Measurements from ENCODE around the gene MSI2.

MSI2 gene

DNA sequence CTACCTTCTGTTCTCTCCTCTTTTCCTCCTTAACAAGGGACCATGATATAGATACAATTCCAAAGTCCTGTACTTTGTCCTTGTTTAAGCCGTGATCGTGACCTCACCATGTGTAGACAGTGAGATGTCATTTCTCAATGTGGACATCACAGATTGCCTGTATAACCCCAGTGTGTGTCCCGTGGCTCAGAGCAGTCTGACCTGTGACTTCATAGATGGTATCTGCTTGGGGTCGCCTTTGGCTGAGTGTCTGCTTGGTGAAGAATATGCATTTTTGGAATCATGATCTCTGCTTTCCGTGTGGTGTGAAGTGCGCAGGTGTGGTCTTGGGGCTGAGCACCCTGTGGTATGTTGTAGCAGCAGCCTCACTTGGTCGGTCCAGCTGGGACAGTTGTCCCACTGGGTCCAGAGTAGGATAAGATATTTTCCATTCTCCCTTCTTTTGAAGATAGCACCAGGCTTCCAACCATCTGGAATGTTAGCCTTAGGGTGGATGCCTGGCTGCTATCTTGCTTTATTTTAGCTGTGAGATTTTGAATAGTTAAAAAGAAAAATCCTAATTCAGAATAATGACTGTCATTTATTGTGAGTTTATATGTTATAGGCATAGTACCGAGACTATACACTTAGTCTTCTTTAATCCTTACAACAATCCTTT lies 13.4 kb downstream of the MSI2 start:
- DNase-seq: no peak

- DNase-seq: no peak
Measured at GRCh38 chr17:57270801-57271245, 14.5 kb downstream of the MSI2 start.

- peak in 25 of 56 donors; percentile 23 to 84 (median 49) for DNase-seq
Measured at GRCh38 chr17:57271821-57272220, 15.5 kb downstream of the MSI2 start.

DNA sequence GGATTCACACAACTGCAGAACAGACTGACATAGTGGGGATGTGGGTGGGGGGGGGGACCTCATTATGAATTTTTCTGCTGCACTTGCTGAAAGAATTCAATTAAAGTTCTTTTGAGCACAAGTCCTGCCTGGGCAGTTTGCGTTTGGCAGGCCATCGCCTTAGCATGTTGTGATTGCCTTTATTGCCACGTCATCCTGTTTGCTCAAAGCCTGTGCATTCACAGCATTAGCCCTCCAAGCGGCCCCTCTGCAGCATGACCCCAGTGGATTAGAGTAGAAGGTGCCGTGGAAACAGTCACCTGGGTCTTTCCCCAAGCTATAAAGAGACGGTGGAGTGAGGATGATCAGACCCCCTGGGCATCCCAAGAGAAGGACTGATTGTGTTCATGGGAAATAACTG lies 17.2 kb downstream of the MSI2 start:
- peak in 1 of 56 donors; percentile 33 for DNase-seq

DNA sequence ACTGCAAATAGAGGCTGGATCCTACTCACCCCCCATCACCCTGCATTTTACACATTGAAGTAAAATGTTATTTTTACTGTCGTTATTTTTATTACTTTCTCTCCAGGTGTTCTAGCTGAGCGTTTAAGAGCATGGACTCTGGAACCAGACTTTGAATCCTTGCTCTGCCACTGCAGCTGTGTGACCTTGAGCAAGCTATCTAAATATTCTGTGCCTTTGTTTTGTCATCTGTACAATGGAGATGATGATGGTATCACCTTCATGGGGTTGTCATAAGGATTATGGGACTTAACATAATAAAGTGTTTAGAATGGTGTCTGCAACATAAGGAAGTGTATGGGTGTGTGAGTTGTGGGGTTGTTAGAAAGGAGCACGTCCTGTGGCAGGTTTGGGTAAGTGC lies 17.8 kb downstream of the MSI2 start:
- DNase-seq: no peak

DNA sequence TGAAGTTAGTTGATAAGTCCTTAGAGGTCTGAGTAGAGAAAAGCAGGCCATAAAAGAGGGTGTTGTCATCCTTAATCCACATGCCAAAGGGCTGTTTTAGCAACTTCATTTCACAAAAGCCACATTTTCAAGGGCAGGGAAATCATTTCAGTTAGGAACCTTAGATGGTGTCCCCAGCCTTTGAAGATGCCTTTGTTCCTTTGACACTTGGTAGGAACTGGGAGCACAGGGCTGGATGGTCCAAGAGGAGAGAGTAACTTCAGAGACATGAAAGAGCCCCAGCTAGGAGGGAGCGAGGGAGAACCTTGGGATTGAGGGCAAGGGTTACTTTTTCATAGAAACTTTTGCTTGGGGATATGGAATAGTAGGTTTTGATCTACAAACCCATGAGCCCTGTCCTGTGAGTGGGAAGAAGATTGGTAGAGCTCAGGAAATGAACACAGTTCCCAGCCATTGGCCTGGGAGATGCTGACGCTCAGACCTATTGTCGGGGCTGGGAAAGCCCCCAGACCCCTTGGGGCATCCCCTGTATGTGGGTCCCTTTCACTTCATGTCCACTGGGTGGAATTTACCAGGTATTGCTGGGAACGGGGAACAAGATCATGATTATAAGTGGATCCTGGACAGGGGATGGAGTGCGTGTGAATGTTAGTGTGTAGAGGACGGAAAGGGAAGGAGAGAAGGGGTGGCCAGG lies 18.9 kb downstream of the MSI2 start:
- DNase-seq: no peak

GRCh38 chr17:57276621-57277020 lies 20.3 kb downstream of the MSI2 start:
- peak in 12 of 56 donors; percentile 17 to 60 (median 34) for DNase-seq

GRCh38 chr17:57277923-57278604 lies 21.7 kb downstream of the MSI2 start:
- no peak for DNase-seq

GRCh38 chr17:57278740-57279387 lies 22.5 kb downstream of the MSI2 start:
- DNase-seq: no peak

DNA sequence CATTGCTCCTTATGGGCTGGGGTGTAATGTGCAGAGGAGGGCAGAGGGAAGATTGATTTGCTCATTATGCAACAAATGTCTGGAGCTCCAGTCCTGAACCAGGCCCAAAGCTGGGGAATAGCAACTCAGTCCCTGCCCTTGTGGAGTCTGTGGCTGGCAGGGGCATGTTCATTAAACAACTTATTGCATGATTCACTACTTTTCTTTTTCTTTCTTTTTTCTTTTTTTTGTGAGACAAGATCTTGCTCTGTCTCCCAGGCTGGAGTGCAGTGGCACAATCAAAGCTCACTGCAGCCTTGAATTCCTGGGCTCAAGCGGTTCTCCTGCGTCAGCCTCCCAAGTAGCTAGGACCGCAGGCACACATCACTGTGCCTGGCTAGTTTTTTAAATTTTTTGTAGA lies 23.1 kb downstream of the MSI2 start:
- DNase-seq: peak in 1 of 56 donors; percentile 31

- no peak for DNase-seq
Measured at GRCh38 chr17:57281887-57282286, 25.6 kb downstream of the MSI2 start.

GRCh38 chr17:57282296-57282695 lies 26.0 kb downstream of the MSI2 start:
- DNase-seq: no peak

DNA sequence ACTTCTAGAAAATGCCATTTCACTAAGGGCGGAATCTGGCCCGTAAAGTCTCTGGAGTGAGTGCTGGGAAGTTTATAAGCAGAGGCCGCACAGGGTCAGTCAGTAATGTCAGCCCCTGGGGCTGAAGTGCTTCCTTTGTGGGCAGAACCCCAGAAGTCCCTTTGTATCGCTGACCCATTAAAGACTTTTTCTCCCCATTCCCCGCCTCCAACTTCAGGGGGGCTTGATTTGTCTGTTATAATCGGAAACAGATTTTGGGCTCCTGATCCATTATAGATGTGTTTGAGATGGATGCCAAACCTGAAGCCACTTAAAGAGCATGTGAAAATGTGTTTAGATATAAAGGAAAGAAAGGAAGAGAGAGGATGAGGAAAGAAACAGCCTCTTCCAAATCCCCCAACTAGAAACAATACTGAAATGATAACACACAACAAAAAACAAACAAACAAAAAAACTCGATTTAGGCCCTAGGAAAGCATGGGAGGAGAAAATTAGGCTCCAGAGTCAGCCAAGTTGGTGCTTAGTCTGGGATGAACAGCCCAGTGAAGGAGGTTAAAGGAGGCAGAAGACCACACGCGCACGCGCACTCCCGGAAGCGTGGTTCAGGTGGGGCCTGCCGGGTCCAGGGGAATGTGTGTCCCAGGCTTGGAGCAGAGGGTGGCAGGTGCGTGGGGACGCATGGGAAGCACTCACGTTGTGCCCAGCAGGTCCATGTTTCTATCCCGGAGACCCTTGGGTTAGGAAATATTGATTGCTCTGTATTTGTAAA lies 27.1 kb downstream of the MSI2 start:
- no peak for DNase-seq

DNA sequence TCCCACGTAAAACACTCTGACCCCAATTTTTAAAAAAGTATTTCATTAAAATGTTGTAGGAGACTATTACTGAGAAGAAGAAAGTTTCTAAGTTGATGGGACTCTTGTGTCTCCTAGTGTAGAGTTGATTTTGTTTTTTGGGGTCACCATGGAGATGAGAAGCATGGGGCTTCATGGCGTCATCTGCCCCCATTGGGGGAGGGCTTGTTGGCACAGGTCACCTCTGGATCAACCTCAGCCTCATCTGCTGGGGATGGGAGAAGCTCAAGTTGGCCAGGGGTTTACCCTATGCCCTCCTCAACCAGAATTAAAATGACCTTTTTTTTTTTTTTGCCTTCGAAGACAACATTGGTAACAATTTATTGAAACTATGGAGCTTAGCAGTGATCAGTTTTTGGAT lies 28.3 kb downstream of the MSI2 start:
- no peak for DNase-seq

GRCh38 chr17:57284984-57285646 lies 28.8 kb downstream of the MSI2 start:
- DNase-seq: peak in 14 of 56 donors; percentile 19 to 49 (median 30)

- no peak for DNase-seq
Measured at GRCh38 chr17:57285701-57286100, 29.4 kb downstream of the MSI2 start.

- DNase-seq: peak in 8 of 56 donors; percentile 26 to 58 (median 38)
Measured at GRCh38 chr17:57286399-57287105, 30.2 kb downstream of the MSI2 start.

- no peak for DNase-seq
Measured at GRCh38 chr17:57288040-57288772, 31.9 kb downstream of the MSI2 start.

- DNase-seq: peak in 9 of 56 donors; percentile 15 to 47 (median 29)
Measured at GRCh38 chr17:57288773-57289121, 32.4 kb downstream of the MSI2 start.

All from amygdala (tissue), 56 donors.